Neutrophil (primary cell): Measurements from ENCODE around the gene TF.

Experiments
- H3K27ac ChIP-seq: fragments of 200-600 bp; sonication (generic); 2 replicates; pipeline ENCODE4 v1.5.1; 2016; ENCODE audit warnings: mild to moderate bottlenecking, moderate library complexity
- H3K27me3 ChIP-seq: fragments of 200-600 bp; sonication (generic); 2 replicates; pipeline ENCODE4 v1.6.0; 2016; ENCODE audit warnings: mild to moderate bottlenecking
- H3K36me3 ChIP-seq: fragments of 200-600 bp; sonication (generic); 2 replicates; pipeline ENCODE4 v1.5.1; 2017
- H3K4me1 ChIP-seq, 2 experiments: fragments of 200-600 bp in 1 of 2; sonication (generic) in 1 of 2; 1 replicate in 1 of 2; 2 replicates in 1 of 2; pipeline versions ENCODE4 v1.5.1 to v1.6.1; 2013 to 2016; ENCODE audit warnings: low read depth in 1 of 2, low read length in 1 of 2, mild to moderate bottlenecking in 1 of 2, moderate library complexity in 1 of 2; ENCODE audit not compliant: control insufficient read depth in 1 of 2, insufficient read depth in 1 of 2
- H3K4me3 ChIP-seq, 2 experiments: fragments of 200-600 bp in 1 of 2; sonication (generic) in 1 of 2; 1 replicate in 1 of 2; 2 replicates in 1 of 2; pipeline ENCODE4 v1.5.1; 2013 to 2016; ENCODE audit warnings: low read depth in 1 of 2, low read length in 1 of 2, mild to moderate bottlenecking in 1 of 2, moderate library complexity in 1 of 2
- H3K9me3 ChIP-seq: fragments of 200-600 bp; sonication (generic); 2 replicates; pipeline ENCODE4 v1.5.1; 2016
- TF ChIP-seq, protein P1 (sequence below): fragments of 200-600 bp; sonication (generic); IDR thresholded peaks from 2 replicates; pipeline ENCODE4 v1.5.1; 2016; ENCODE audit warnings: antibody characterized with exemption

TF gene

GRCh38 chr3:133757701-133758567, 11.7 kb downstream of the TF start:
- H3K4me3 ChIP-seq: no peak overlapping the region
- H3K27me3 ChIP-seq: peaks cover 31% of the 10 kb centered on the region
- no peak overlapping the region for H3K27ac ChIP-seq
- TF ChIP-seq, protein P1, sequence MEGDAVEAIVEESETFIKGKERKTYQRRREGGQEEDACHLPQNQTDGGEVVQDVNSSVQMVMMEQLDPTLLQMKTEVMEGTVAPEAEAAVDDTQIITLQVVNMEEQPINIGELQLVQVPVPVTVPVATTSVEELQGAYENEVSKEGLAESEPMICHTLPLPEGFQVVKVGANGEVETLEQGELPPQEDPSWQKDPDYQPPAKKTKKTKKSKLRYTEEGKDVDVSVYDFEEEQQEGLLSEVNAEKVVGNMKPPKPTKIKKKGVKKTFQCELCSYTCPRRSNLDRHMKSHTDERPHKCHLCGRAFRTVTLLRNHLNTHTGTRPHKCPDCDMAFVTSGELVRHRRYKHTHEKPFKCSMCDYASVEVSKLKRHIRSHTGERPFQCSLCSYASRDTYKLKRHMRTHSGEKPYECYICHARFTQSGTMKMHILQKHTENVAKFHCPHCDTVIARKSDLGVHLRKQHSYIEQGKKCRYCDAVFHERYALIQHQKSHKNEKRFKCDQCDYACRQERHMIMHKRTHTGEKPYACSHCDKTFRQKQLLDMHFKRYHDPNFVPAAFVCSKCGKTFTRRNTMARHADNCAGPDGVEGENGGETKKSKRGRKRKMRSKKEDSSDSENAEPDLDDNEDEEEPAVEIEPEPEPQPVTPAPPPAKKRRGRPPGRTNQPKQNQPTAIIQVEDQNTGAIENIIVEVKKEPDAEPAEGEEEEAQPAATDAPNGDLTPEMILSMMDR: no peak
- no peaks in the 10 kb centered on the region for H3K4me1 ChIP-seq
- no peaks in the 10 kb centered on the region for H3K36me3 ChIP-seq
- H3K9me3 ChIP-seq: no peaks in the 10 kb centered on the region

DNA sequence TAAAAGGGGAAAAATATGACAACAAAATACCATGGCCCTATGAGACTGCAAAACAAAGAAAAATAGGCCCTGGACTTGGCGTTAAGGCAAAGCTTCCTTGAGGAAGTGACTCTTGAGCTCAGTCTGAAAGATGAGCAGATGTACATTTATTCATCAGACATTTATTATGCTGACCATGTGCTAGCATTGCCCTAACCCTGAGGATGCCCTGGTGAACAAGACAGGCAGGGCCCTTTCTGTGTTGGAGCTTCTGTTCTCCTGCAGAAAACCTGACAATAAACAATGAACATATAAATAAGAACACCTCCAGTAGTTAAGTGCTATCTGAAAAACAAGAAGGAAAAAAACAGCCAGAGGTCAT, 12.4 kb downstream of the TF start:
- H3K36me3 ChIP-seq: no peaks in the 10 kb centered on the region
- TF ChIP-seq, protein P1: no peak
- H3K4me3 ChIP-seq: no peak overlapping the region

DNA sequence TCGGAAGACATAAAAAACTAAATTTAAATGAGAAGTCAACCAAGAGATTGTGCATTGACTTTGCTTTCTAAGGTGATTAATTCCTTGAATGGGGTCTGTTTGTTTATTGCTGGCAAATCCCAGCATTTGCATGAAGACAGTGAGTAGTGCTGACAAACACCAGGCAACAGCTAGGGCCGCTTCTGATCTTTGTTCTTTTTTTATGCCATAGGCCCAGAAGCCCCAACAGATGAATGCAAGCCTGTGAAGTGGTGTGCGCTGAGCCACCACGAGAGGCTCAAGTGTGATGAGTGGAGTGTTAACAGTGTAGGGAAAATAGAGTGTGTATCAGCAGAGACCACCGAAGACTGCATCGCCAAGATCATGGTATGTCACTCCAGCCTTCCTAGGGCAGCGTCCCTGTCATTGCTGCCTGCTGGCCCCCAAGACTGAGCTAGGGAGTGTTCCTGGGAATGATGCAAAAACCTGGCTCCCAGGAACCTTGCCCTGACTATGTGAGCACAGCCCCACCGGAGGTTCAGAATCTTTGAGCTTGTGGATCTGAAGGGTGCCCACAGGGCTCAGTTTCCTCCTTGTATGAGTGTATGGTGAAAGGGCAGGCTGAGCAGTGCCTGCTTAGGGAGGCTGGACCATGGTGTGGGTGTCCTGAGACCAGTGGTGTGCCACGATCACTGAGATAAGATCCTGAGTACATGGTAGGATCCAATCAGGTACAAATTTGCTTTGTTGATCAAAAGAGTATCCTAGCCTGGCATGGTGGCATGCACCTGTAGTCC, 13.0 kb downstream of the TF start:
- H3K4me3 ChIP-seq: no peak overlapping the region
- H3K4me1 ChIP-seq: no peaks in the 10 kb centered on the region
- no peaks in the 10 kb centered on the region for H3K36me3 ChIP-seq
- peaks cover 42% of the 10 kb centered on the region for H3K27me3 ChIP-seq
- H3K9me3 ChIP-seq: no peaks in the 10 kb centered on the region
- TF ChIP-seq, protein P1: no peak
- no peak overlapping the region for H3K27ac ChIP-seq

More for the DNA sequence above, 12.4 kb downstream of the TF start:
- Histone ChIP-seq H3K27ac (no peak overlapping the region), H3K9me3 (no peaks in the 10 kb centered on the region), H3K4me1 (no peaks in the 10 kb centered on the region), H3K27me3 (peaks cover 36% of the 10 kb centered on the region)

DNA sequence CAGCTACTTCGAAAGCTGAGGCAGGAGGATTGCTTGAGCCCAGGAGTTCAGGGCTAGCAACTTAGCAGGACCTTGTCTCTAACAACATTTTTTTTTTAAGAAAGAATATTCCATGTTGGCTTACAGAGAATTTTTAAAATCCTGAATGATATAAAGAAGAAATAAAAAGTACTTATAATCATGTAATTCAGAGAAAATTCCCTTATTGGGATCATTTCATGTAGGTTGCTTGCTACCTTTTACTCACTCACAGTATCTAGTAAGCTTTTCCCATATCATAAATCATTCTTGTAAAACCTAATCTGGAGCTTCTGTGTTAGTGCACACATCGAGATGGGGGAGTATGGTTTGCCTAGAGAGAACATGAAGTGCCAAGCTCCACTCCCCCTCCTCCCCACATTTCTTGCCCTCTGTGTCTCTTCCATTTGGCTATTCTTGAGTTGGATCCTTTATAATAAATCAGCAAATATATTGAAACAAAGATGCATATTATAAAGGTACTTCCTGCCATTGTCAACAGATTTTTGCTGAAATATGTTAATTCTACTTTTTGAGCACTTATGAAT, 13.6 kb downstream of the TF start:
- no peaks in the 10 kb centered on the region for H3K9me3 ChIP-seq

DNA sequence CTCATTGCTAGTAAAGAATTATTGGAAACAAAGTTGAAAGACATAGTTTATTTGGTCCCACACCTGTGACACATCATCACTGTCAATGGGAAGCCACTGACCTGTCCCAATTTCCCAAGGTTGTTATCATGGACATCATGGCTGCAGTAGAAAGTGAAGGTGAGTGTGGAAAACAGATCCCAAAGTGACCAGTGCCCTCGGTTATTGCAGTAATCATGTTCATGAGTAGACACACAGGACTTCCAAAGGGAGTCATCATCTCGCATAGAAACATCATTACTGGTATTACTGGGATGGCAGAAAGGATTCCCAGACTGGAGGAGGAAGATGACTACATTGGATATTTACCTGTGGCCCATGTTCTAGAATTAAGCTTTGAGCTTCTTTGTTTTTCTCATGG, 14.7 kb downstream of the TF start:
- Histone ChIP-seq H3K36me3 (no peaks in the 10 kb centered on the region), H3K4me3 (no peak overlapping the region), H3K27ac (no peak overlapping the region), H3K4me1 (no peaks in the 10 kb centered on the region), H3K9me3 (no peaks in the 10 kb centered on the region), H3K27me3 (peaks cover 42% of the 10 kb centered on the region)
- TF ChIP-seq, protein P1: no peak

More for the DNA sequence above, 13.6 kb downstream of the TF start:
- H3K27me3 ChIP-seq: peaks cover 42% of the 10 kb centered on the region
- H3K4me1 ChIP-seq: no peaks in the 10 kb centered on the region
- TF ChIP-seq, protein P1: no peak
- H3K4me3 ChIP-seq: no peak overlapping the region
- no peaks in the 10 kb centered on the region for H3K36me3 ChIP-seq
- H3K27ac ChIP-seq: no peak overlapping the region
